Skeletal muscle satellite cell (primary cell): ENCODE results near the gene PKDREJ.

Experiments used
- H3K27me3 ChIP-seq: 2 replicates; pipeline ENCODE4 v1.7.0; 2013; ENCODE audit warnings: low read length; ENCODE audit not compliant: control insufficient read depth, insufficient read depth
- H3K36me3 ChIP-seq: 2 replicates; pipeline ENCODE4 v1.7.0; 2013; ENCODE audit warnings: mild to moderate bottlenecking, control low read depth, low read length; ENCODE audit not compliant: insufficient read depth
- H3K4me1 ChIP-seq: 2 replicates; pipeline ENCODE4 v1.7.0; 2013; ENCODE audit warnings: low read length; ENCODE audit not compliant: control insufficient read depth, insufficient read depth
- H3K4me2 ChIP-seq: 2 replicates; pipeline ENCODE4 v1.7.0; 2013; ENCODE audit warnings: mild to moderate bottlenecking, low read length
- H3K4me3 ChIP-seq: 2 replicates; pipeline ENCODE4 v1.7.0; 2013; ENCODE audit warnings: low read length
- H3K9ac ChIP-seq: 2 replicates; pipeline ENCODE4 v1.7.0; 2013; ENCODE audit warnings: mild to moderate bottlenecking, low read depth, low read length, moderate library complexity
- H3K9me3 ChIP-seq: replicated peaks from 2 replicates; pipeline ENCODE4 v1.7.0; 2013; ENCODE audit warnings: mild to moderate bottlenecking, control low read depth, low read length

PKDREJ gene

GRCh38 chr22:46256358-46256958 lies 6.7 kb downstream of the PKDREJ start:
- Histone ChIP-seq H3K36me3 (no peaks in the 10 kb centered on the region), H3K4me1 (peaks cover 11% of the 10 kb centered on the region), H3K9ac (no peak overlapping the region), H3K4me3 (no peak overlapping the region), H3K27me3 (peaks cover 11% of the 10 kb centered on the region), H3K4me2 (no peak overlapping the region), H3K9me3 (no peaks in the 10 kb centered on the region)

DNA sequence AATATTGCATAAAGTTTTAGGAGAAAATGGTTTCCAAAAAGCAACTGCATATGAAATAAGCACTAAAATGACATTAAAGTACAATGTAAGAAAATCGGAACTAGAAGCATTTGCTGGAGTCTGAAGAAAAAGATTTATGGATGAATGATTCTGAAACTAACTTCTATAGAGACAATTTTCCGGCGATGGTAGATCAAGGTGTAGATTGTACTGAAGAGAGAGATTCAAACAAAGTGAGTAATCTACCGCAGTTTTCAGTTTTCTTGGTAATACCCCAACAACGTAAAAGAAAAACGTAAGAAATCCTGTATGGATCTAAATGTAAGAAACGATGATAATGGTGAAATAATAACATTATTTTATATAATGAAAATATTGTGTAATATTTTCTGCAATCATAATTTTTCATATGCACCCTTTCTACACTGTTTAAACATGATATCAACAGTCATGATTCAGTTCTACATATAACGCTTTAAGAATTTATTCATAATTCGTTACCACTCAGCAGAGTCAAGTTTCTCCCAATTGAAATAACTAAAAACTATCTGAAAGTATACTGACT lies 11.2 kb downstream of the PKDREJ start:
- H3K9ac ChIP-seq, result no peak overlapping the region
- H3K9me3 ChIP-seq, result no peaks in the 10 kb centered on the region
- no peak overlapping the region for H3K4me2 ChIP-seq
- no peak overlapping the region for H3K4me3 ChIP-seq
- H3K27me3 ChIP-seq, result no peaks in the 10 kb centered on the region
- H3K36me3 ChIP-seq, result no peaks in the 10 kb centered on the region
- peaks cover 28% of the 10 kb centered on the region for H3K4me1 ChIP-seq

- Histone ChIP-seq H3K9ac (peak overlapping the region; percentile 91), H3K9me3 (no peaks in the 10 kb centered on the region), H3K4me2 (peak overlapping the region; percentile 100), H3K27me3 (no peaks in the 10 kb centered on the region), H3K4me1 (peaks cover 28% of the 10 kb centered on the region), H3K36me3 (peaks cover 6% of the 10 kb centered on the region), H3K4me3 (peak overlapping the region; percentile 87)
Observed at GRCh38 chr22:46251266-46251665, 11.9 kb downstream of the PKDREJ start.

- no peaks in the 10 kb centered on the region for H3K27me3 ChIP-seq
- H3K9ac ChIP-seq, result peak overlapping the region; percentile 91
- H3K9me3 ChIP-seq, result no peaks in the 10 kb centered on the region
- peak overlapping the region; percentile 87 for H3K4me3 ChIP-seq
- peak overlapping the region; percentile 100 for H3K4me2 ChIP-seq
- peaks cover 31% of the 10 kb centered on the region for H3K4me1 ChIP-seq
- H3K36me3 ChIP-seq, result peaks cover 6% of the 10 kb centered on the region
Observed at GRCh38 chr22:46250783-46251125, 12.4 kb downstream of the PKDREJ start.

DNA sequence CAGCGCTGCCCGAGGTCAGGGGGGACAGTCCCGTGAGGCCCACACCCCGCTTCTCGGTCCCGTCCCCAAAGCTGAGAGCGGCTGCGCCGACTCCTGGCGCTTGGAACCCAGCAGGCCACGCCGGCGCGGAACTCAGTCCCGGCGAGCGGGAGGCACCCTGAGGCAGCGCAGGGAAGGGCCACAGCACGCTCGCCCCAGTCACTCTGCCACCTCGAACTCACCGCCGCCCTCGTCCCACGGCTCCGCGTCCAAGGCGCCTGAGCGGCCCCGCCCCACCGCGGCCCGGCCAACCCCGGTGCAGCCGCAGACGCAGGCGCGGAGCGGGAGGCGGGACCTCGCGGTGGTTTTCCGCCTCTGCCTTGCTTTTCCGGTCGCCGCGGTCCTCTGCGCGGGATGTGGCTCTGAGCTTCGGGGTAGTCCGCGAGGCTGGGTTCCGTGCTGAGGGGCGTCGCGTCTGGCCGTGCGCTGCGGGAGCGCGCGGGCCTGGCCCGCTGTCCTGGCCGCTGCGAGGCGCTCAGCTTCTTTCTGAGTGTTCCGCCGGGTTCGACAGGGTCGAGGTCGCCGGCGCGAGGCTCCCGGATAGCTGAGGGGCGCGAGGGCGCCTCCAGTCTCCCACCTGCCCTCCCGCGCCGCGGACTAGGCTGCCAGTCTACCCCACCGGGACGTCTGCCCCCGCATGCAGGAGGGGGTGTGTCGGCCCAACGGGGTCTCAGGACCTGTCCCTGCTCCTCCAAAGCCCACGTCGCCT lies 12.9 kb downstream of the PKDREJ start, which contains the start of gene CDPF1:
TSS of gene CDPF1 (minus strand) at position 259 of the 748 bp plus-strand sequence. CDS start 2,009 bp downstream, outside the sequence.
- peak within 1 kb of the TSS; percentile 87 for H3K4me3 ChIP-seq
- no peaks in the 10 kb centered on the region for H3K9me3 ChIP-seq
- peak within 1 kb of the TSS; percentile 100 for H3K4me2 ChIP-seq

DNA sequence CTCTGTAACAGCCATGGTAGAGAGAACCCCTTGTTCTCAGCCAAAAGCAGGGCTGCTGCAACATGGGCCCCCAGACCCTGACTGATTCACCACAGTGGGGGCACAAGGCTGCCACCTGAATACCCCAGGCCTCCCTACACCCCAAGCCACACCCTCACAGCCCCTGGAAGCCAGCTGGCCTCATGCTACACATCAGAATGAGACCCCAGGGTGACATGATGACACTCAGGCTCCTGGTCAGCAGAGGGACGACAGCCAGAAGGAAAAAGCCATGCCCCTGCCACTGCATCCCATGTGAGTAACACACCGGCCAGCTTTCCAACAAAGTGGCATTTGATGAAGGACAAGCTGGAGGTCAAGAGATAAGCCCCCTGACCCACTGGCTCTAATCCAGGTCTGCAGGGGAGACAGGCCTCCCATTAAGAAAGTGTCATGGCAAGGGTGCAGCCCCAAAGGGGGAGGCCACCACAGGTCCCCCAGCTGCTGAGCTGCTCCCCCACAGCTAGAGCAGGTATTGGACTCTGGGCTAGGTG lies 15.6 kb downstream of the PKDREJ start:
- H3K4me3 ChIP-seq, result no peak overlapping the region
- H3K9ac ChIP-seq, result no peak overlapping the region
- peaks cover 27% of the 10 kb centered on the region for H3K4me1 ChIP-seq
- H3K36me3 ChIP-seq, result peaks cover 10% of the 10 kb centered on the region
- no peak overlapping the region for H3K4me2 ChIP-seq
- H3K27me3 ChIP-seq, result no peaks in the 10 kb centered on the region
- H3K9me3 ChIP-seq, result no peaks in the 10 kb centered on the region

More for the DNA sequence above, 12.9 kb downstream of the PKDREJ start, which contains the start of gene CDPF1:
- Histone ChIP-seq H3K4me1 (peaks cover 36% of the 10 kb centered on the region), H3K27me3 (no peaks in the 10 kb centered on the region), H3K9ac (peak within 1 kb of the TSS; percentile 91), H3K36me3 (peaks cover 6% of the 10 kb centered on the region)

DNA sequence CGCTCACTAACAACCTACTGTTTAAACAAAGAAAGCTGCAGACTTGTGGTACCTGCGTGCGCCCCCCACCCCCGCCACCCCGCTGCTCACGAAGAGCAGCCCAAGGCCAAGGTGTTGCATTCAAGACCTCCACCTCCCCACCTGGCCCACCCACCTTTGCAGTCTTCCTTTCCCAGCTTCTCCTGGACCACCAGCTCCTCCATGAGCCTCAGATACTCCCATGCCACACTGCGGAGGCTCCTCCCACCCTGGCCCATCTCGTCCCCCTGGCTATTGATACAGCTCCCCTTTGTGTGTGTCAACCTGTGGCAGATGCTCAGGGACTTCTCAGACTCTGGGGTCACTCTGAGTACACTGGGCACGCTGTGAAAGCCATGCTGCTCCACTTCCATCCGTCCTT lies 17.0 kb downstream of the PKDREJ start:
- Histone ChIP-seq H3K4me1 (peaks cover 24% of the 10 kb centered on the region), H3K9ac (no peak overlapping the region), H3K4me2 (no peak overlapping the region), H3K27me3 (no peaks in the 10 kb centered on the region), H3K9me3 (no peaks in the 10 kb centered on the region), H3K36me3 (peaks cover 10% of the 10 kb centered on the region), H3K4me3 (no peak overlapping the region)

DNA sequence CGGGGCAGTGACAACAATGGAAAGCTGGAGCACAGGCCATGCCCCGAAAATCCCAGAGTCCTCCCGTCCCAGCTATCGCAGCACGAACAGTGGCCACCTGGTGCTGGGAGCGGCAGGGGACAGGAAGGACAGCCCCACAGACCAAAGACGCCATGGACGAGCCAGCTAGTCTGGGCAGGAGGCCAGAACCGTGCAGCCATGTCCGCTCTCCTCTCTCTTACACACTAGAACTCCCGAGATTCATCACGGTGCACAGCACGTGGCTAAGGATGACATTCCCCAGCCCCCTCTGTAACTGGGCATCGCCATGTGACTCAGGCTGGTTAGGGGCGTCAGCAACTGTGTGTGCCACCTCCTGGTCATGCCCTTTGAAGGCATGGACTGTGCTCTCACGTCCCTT lies 17.6 kb downstream of the PKDREJ start:
- Histone ChIP-seq H3K4me3 (no peak overlapping the region), H3K9ac (no peak overlapping the region), H3K4me1 (peaks cover 17% of the 10 kb centered on the region), H3K9me3 (no peaks in the 10 kb centered on the region), H3K4me2 (no peak overlapping the region), H3K27me3 (no peaks in the 10 kb centered on the region), H3K36me3 (peaks cover 10% of the 10 kb centered on the region)

- H3K4me2 ChIP-seq, result no peak overlapping the region
- peaks cover 14% of the 10 kb centered on the region for H3K4me1 ChIP-seq
- H3K27me3 ChIP-seq, result no peaks in the 10 kb centered on the region
- H3K36me3 ChIP-seq, result peaks cover 10% of the 10 kb centered on the region
- no peak overlapping the region for H3K9ac ChIP-seq
- H3K4me3 ChIP-seq, result no peak overlapping the region
- no peaks in the 10 kb centered on the region for H3K9me3 ChIP-seq
Observed at GRCh38 chr22:46244771-46245170, 18.4 kb downstream of the PKDREJ start.

GRCh38 chr22:46242076-46242475 lies 21.1 kb downstream of the PKDREJ start:
- H3K4me2 ChIP-seq, result no peak overlapping the region
- H3K36me3 ChIP-seq, result peaks cover 16% of the 10 kb centered on the region
- no peaks in the 10 kb centered on the region for H3K27me3 ChIP-seq
- H3K9ac ChIP-seq, result no peak overlapping the region
- no peaks in the 10 kb centered on the region for H3K9me3 ChIP-seq
- no peak overlapping the region for H3K4me3 ChIP-seq
- H3K4me1 ChIP-seq, result peaks cover 9% of the 10 kb centered on the region

- Histone ChIP-seq H3K4me3 (no peak overlapping the region), H3K36me3 (peaks cover 13% of the 10 kb centered on the region), H3K27me3 (no peaks in the 10 kb centered on the region), H3K9ac (no peak overlapping the region), H3K9me3 (no peaks in the 10 kb centered on the region), H3K4me2 (no peak overlapping the region), H3K4me1 (peaks cover 9% of the 10 kb centered on the region)
Observed at GRCh38 chr22:46241396-46242007, 21.6 kb downstream of the PKDREJ start.
